PC-9 (cell line): ENCODE measurements around the gene COL23A1.

Experiments used
- EZH2 ChIP-seq: fragments of 200-600 bp; sonication (generic); IDR thresholded peaks from 2 replicates; pipeline ENCODE4 v1.8.0; 2017; ENCODE audit warnings: antibody characterized with exemption, low read depth
- TF ChIP-seq, protein P1 (sequence below): fragments of 200-600 bp; sonication (generic); conservative IDR thresholded peaks from 2 replicates; pipeline ENCODE4 v1.6.1; 2017; ENCODE audit warnings: mixed run types, antibody characterized with exemption, mild to moderate bottlenecking, moderate library complexity

- TF ChIP-seq, protein P1, sequence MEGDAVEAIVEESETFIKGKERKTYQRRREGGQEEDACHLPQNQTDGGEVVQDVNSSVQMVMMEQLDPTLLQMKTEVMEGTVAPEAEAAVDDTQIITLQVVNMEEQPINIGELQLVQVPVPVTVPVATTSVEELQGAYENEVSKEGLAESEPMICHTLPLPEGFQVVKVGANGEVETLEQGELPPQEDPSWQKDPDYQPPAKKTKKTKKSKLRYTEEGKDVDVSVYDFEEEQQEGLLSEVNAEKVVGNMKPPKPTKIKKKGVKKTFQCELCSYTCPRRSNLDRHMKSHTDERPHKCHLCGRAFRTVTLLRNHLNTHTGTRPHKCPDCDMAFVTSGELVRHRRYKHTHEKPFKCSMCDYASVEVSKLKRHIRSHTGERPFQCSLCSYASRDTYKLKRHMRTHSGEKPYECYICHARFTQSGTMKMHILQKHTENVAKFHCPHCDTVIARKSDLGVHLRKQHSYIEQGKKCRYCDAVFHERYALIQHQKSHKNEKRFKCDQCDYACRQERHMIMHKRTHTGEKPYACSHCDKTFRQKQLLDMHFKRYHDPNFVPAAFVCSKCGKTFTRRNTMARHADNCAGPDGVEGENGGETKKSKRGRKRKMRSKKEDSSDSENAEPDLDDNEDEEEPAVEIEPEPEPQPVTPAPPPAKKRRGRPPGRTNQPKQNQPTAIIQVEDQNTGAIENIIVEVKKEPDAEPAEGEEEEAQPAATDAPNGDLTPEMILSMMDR = no peak
- no peak for TF ChIP-seq EZH2
Observed at GRCh38 chr5:178499352-178499751, 90.8 kb downstream of the COL23A1 start.
